ENCODE results near the gene ORC5. TPM values are rescaled to one million over a fixed set of nuclear protein-coding genes. Genes with fewer than 3 reads are reported as not detected.

ORC5 gene
- total RNA-seq, 4 donors from 2014 or later: 11.8 to 36.6 (median 12.7) TPM

DNA sequence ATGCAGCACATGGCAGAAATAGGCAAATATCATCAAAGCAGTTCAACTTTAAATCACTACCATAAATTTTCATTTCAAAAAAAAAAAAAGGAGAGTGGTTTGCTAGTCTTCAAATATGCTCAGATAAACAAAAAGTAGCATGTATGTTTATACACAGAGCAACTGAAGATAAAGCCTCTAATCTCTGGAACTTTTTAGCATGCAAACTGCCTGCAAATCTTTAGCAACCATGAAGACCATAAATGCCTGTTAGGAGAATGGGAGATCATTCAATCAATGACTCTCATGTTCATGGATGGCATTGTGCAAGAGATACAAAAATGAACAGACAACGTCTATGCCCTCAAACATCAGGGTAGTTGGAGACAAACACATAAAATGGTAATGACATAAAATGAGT is 57.3 kb downstream of the ORC5 start:
- Histone ChIP-seq H3K4me3 (no peak overlapping the region), H3K27ac (replicated peaks in 1 of 4) (no peak overlapping the region), H3K36me3 (peaks cover 3 to 15% (median 5%) of the 10 kb centered on the region in 4 donors), H3K4me1 (no peaks in the 10 kb centered on the region), H3K9me3 (no peaks in the 10 kb centered on the region), H3K27me3 (no peaks in the 10 kb centered on the region)
- intact Hi-C loops (cut with DNase I): no loop called here
- DNase-seq (ENCODE audit: extremely low spot score): no peak
- 81% methylated on average over 1 of the region's 1 CpG for WGBS
- TF ChIP-seq POLR2AphosphoS5 (IDR thresholded peaks at IDR 0.05) (no peak), POLR2A (IDR thresholded peaks at IDR 0.05; ENCODE audit: low read depth) (no peak), EP300 (IDR thresholded peaks at IDR 0.05) (no peak)
- TF ChIP-seq, protein P1, sequence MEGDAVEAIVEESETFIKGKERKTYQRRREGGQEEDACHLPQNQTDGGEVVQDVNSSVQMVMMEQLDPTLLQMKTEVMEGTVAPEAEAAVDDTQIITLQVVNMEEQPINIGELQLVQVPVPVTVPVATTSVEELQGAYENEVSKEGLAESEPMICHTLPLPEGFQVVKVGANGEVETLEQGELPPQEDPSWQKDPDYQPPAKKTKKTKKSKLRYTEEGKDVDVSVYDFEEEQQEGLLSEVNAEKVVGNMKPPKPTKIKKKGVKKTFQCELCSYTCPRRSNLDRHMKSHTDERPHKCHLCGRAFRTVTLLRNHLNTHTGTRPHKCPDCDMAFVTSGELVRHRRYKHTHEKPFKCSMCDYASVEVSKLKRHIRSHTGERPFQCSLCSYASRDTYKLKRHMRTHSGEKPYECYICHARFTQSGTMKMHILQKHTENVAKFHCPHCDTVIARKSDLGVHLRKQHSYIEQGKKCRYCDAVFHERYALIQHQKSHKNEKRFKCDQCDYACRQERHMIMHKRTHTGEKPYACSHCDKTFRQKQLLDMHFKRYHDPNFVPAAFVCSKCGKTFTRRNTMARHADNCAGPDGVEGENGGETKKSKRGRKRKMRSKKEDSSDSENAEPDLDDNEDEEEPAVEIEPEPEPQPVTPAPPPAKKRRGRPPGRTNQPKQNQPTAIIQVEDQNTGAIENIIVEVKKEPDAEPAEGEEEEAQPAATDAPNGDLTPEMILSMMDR (IDR thresholded peaks at IDR 0.05): no peak

DNA sequence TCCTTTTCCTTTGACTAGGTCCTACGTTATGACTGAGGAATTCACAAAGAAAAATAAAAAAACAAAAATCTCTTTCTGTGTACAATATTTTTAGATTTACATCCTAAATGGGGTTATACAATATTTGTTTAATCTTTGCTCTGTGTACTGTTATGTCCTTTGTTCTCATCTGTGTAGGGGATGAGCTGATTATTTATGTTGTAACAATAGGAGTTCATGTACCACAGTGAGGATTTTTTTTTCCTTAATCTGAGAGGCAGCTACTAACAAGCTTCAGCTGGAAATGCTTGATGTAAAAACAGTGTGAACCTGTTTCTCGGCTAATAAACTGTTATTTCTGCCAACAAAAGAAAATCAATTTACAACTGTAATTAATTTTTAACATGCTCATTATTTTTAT is 58.0 kb downstream of the ORC5 start:
- WGBS: 87% methylated on average over 2 of the region's 2 CpGs

DNA sequence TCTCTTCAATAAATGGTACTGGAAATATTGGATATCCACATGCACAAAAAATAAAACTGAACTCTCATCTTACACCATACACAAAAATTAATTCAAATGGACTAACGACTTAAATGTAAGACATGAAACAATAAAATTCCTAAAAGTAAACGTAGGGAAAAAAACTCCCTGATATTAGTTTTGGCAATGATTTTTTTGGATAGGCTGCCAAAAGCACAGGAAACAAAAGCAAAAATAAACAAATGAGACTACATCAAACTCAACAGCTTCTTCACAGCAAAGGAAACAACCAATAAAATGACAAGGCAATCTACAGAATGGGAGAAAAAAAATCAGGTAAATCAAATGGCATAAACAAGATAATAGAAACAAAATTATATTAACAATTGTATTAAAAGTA is 65.7 kb downstream of the ORC5 start:
- Histone ChIP-seq H3K4me1 (no peaks in the 10 kb centered on the region), H3K4me3 (no peak overlapping the region), H3K36me3 (peaks cover 0 to 9% (median 0%) of the 10 kb centered on the region in 4 donors), H3K27me3 (no peaks in the 10 kb centered on the region), H3K9me3 (no peaks in the 10 kb centered on the region), H3K27ac (replicated peaks in 1 of 4) (no peak overlapping the region)
- intact Hi-C loops (cut with DNase I): no loop called here
- no peak for TF ChIP-seq EP300 (IDR thresholded peaks at IDR 0.05)
- no peak for TF ChIP-seq POLR2AphosphoS5 (IDR thresholded peaks at IDR 0.05)
- TF ChIP-seq, protein P1 (IDR thresholded peaks at IDR 0.05): no peak
- no peak for TF ChIP-seq POLR2A (IDR thresholded peaks at IDR 0.05; ENCODE audit: low read depth)
- DNase-seq (ENCODE audit: extremely low spot score): no peak
- WGBS: 85% methylated on average over 2 of the region's 2 CpGs

More for the DNA sequence above, 58.0 kb downstream of the ORC5 start:
- Histone ChIP-seq H3K36me3 (peaks cover 3 to 15% (median 5%) of the 10 kb centered on the region in 4 donors), H3K27ac (replicated peaks in 1 of 4) (no peak overlapping the region), H3K9me3 (no peaks in the 10 kb centered on the region), H3K4me1 (no peaks in the 10 kb centered on the region), H3K27me3 (no peaks in the 10 kb centered on the region), H3K4me3 (no peak overlapping the region)
- TF ChIP-seq EP300 (IDR thresholded peaks at IDR 0.05) (no peak), POLR2AphosphoS5 (IDR thresholded peaks at IDR 0.05) (no peak), POLR2A (IDR thresholded peaks at IDR 0.05; ENCODE audit: low read depth) (no peak)
- TF ChIP-seq, protein P1 (IDR thresholded peaks at IDR 0.05): no peak
- DNase-seq (ENCODE audit: extremely low spot score): no peak
- intact Hi-C loops (cut with DNase I): no loop called here

DNA sequence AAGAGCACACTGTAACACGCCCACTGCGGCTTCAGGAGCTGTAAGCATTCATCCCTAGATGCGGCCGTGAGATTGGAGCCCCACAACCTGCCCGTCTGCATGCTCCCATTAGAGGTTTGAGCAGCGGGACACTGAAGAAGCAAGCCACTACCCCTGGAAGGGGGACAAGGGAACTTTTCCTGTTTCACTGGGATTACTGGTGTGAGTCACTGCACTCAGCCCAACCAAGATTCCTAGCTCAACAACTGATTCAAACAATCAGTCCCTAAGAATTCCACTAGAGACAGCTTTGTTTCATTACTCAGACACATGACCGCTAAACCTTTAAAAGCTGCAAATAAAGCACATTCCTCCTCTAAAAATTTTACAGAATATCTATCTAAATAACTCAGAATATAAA is 69.8 kb downstream of the ORC5 start:
- H3K27me3 ChIP-seq: no peaks in the 10 kb centered on the region
- TF ChIP-seq EP300 (IDR thresholded peaks at IDR 0.05) (no peak), POLR2A (IDR thresholded peaks at IDR 0.05; ENCODE audit: low read depth) (no peak)
- no peaks in the 10 kb centered on the region for H3K9me3 ChIP-seq
- H3K4me3 ChIP-seq: no peak overlapping the region
- H3K36me3 ChIP-seq: peaks cover 3 to 48% (median 23%) of the 10 kb centered on the region in 4 donors
- H3K27ac ChIP-seq (replicated peaks in 1 of 4): no peak overlapping the region
- intact Hi-C loops (cut with DNase I): no loop called here
- WGBS: 95% methylated on average over 6 of the region's 7 CpGs
- DNase-seq (ENCODE audit: extremely low spot score): no peak
- H3K4me1 ChIP-seq: no peaks in the 10 kb centered on the region

DNA sequence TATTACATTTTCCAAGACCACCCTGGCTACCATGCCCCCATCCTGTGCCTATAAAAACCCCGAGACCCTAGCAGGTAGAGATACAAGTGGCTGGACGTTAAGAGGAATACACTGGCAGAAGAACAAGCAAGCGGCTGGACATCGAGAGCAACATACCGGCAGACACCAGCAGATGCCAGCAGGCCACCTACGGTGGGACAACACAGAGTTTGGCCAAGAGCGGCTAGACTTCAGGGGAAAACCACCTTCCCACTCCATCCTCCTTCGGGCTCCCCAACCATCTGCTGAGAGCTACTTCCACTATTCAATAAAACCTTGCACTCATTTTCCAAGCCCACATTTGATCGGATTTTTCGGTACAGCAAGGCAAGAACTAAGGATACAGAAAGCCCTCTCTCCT is 70.3 kb downstream of the ORC5 start:
- no peaks in the 10 kb centered on the region for H3K9me3 ChIP-seq
- intact Hi-C loops (cut with DNase I): no loop called here
- no peaks in the 10 kb centered on the region for H3K4me1 ChIP-seq
- DNase-seq (ENCODE audit: extremely low spot score): no peak
- TF ChIP-seq POLR2AphosphoS5 (IDR thresholded peaks at IDR 0.05): no peak
- no peak for TF ChIP-seq EP300 (IDR thresholded peaks at IDR 0.05)
- TF ChIP-seq POLR2A (IDR thresholded peaks at IDR 0.05; ENCODE audit: low read depth): no peak
- TF ChIP-seq, protein P1 (IDR thresholded peaks at IDR 0.05): no peak
- WGBS: 96% methylated on average over 10 of the region's 10 CpGs
- no peaks in the 10 kb centered on the region for H3K27me3 ChIP-seq
- H3K4me3 ChIP-seq: no peak overlapping the region
- H3K36me3 ChIP-seq: peaks cover 6 to 50% (median 25%) of the 10 kb centered on the region in 4 donors
- no peak overlapping the region for H3K27ac ChIP-seq (replicated peaks in 1 of 4)

Data from esophagus muscularis mucosa (tissue), 4 donors.